ENCODE measurements around the gene SLC2A5. TPM values are rescaled to one million over a fixed set of nuclear protein-coding genes. Genes with fewer than 3 reads are reported as not detected.

SLC2A5 gene
- total and polyA plus RNA-seq, 9 of the 15 experiments (the other 6 are each of a cell fraction or from before 2014, with no cell fraction given), result 0.08 TPM; not detected in 8

GRCh38 chr1:9093091-9093490, 23.7 kb upstream of the SLC2A5 start:
- ChIA-PET POLR2A (no interaction called here), CTCF (ENCODE audit: low intra/inter-chr PET ratio) (no interaction called here)
- H2AFZ ChIP-seq (ENCODE audit: low read depth, low read length), result no peak overlapping the region
- no peaks in the 10 kb centered on the region for H4K20me1 ChIP-seq (replicated peaks; ENCODE audit: control insufficient read depth, insufficient read depth, low read length)
- H3K36me3 ChIP-seq (ENCODE audit: control insufficient read depth, insufficient read depth, low read length), result no peaks in the 10 kb centered on the region
- no peak for DNase-seq (ENCODE audit: extremely low read depth in 1 of 4, low spot score in 3 of 4)
- H3K27ac ChIP-seq (ENCODE audit: extremely low read depth, low read depth, low read length), result no peak overlapping the region
- no peaks in the 10 kb centered on the region for H3K79me2 ChIP-seq (ENCODE audit: control insufficient read depth, insufficient read depth, low read length)
- no peak for ATAC-seq
- TF ChIP-seq ILK (tag; IDR thresholded peaks at IDR 0.05; ENCODE audit: borderline replicate concordance, low read depth) (no peak), FOXK1 (CRISPR knock-in tag; IDR thresholded peaks at IDR 0.05; ENCODE audit: borderline replicate concordance) (no peak), PRMT5 (CRISPR knock-in tag; IDR thresholded peaks at IDR 0.05) (no peak), ZNF609 (CRISPR knock-in tag; IDR thresholded peaks at IDR 0.05; ENCODE audit: borderline replicate concordance) (no peak), MEF2A (IDR thresholded peaks at IDR 0.05; ENCODE audit: control insufficient read depth, low read depth, low read length) (no peak), SLC30A9 (CRISPR knock-in tag; IDR thresholded peaks at IDR 0.05) (no peak), ZNF124 (CRISPR knock-in tag; IDR thresholded peaks at IDR 0.05) (no peak), ZNF551 (CRISPR knock-in tag; IDR thresholded peaks at IDR 0.05) (no peak), FOXO4 (CRISPR knock-in tag; IDR thresholded peaks at IDR 0.05) (no peak), ZHX1 (conservative IDR thresholded peaks at IDR 0.05; ENCODE audit: low read length) (no peak)
- no peak overlapping the region for H3K9ac ChIP-seq (ENCODE audit: insufficient read depth in 1 of 2, low read depth in 2 of 2, low read length in 2 of 2)
- no peak overlapping the region for H3K4me2 ChIP-seq (ENCODE audit: insufficient read depth, low read length)
- in situ Hi-C loops (cut with MboI) (no loop called here), intact Hi-C loops (cut with micrococcal nuclease) (no loop called here)
- BruUV-seq (replicated peaks), result no TSS peak
- no peaks in the 10 kb centered on the region for H3K9me1 ChIP-seq (ENCODE audit: control insufficient read depth, insufficient read depth, low read length)
- H3K4me1 ChIP-seq (replicated peaks in 1 of 2; ENCODE audit: control insufficient read depth in 2 of 2, insufficient read depth in 2 of 2, low read length in 2 of 2), result no peaks in the 10 kb centered on the region
- H3K27me3 ChIP-seq (ENCODE audit: control insufficient read depth in 2 of 2, insufficient read depth in 2 of 2, low read length in 2 of 2), result peaks cover 25 to 32% of the 10 kb centered on the region in 2 experiments; a peak in 4 of 5 replicates
- FAIRE-seq, result no peak
- H3K4me3 ChIP-seq, result no peak overlapping the region
- peaks cover 5% of the 10 kb centered on the region for H3K9me3 ChIP-seq (replicated peaks; ENCODE audit: control insufficient read depth, insufficient read depth, low read depth, low read length)
- WGBS (ENCODE audit: insufficient coverage, low coverage, missing lambda C conversion rate), result 2% methylated on average over 6 of the region's 6 CpGs
